ENCODE measurements around the gene SBF1.
"Not testable (repeated sequence)": the region's sequence is repeated elsewhere in the genome, so short reads cannot be mapped to it uniquely, and the experiment has no call there.

The SBF1 gene

GRCh38 chr22:50422961-50423815, 51.6 kb downstream of the SBF1 start:
- DNase-seq = no peak

- DNase-seq = no peak
Measured at GRCh38 chr22:50422046-50422445, 52.8 kb downstream of the SBF1 start.

GRCh38 chr22:50420581-50420980, 54.3 kb downstream of the SBF1 start:
- no peak for DNase-seq

- DNase-seq = no peak
Measured at GRCh38 chr22:50420015-50420414, 54.8 kb downstream of the SBF1 start.

GRCh38 chr22:50419116-50419515, 55.7 kb downstream of the SBF1 start:
- DNase-seq = no peak

- DNase-seq = no peak
Measured at GRCh38 chr22:50418624-50419023, 56.2 kb downstream of the SBF1 start.

GRCh38 chr22:50417411-50418210, 57.2 kb downstream of the SBF1 start:
- DNase-seq = no peak

- no peak for DNase-seq
Measured at GRCh38 chr22:50416996-50417395, 57.8 kb downstream of the SBF1 start.

- DNase-seq = no peak
Measured at GRCh38 chr22:50415426-50415825, 59.4 kb downstream of the SBF1 start.

GRCh38 chr22:50414476-50415248, 60.2 kb downstream of the SBF1 start:
- no peak for DNase-seq

- DNase-seq = not testable (repeated sequence)
Measured at GRCh38 chr22:50408954-50409353, 65.9 kb downstream of the SBF1 start.

- no peak for DNase-seq
Measured at GRCh38 chr22:50408311-50408710, 66.5 kb downstream of the SBF1 start.

- DNase-seq = no peak
Measured at GRCh38 chr22:50406416-50407170, 68.2 kb downstream of the SBF1 start.

- DNase-seq = peak; percentile 80 to 83
Measured at GRCh38 chr22:50403701-50404101, 71.1 kb downstream of the SBF1 start.

- DNase-seq = no peak
Measured at GRCh38 chr22:50401907-50402306, 72.9 kb downstream of the SBF1 start.

GRCh38 chr22:50400931-50401330, 73.9 kb downstream of the SBF1 start:
- DNase-seq = no peak

- no peak for DNase-seq
Measured at GRCh38 chr22:50400406-50400805, 74.4 kb downstream of the SBF1 start.

GRCh38 chr22:50399751-50400331, 75.0 kb downstream of the SBF1 start:
- DNase-seq = peak; percentile 79 to 85

GRCh38 chr22:50398831-50399648, 75.8 kb downstream of the SBF1 start:
- no peak for DNase-seq

GRCh38 chr22:50397371-50398060, 77.3 kb downstream of the SBF1 start:
- not testable (repeated sequence) for DNase-seq

Data from Kasumi-1 (cell line).